ENCODE data around the gene RFLNA.

GRCh38 chr12:124261885-124262284, 33.0 kb upstream of the RFLNA start:
- no peak for TF ChIP-seq CTCF (IDR thresholded peaks at IDR 0.05)
- TF ChIP-seq POLR2AphosphoS5 (IDR thresholded peaks at IDR 0.05), result no peak

Data from esophagus muscularis mucosa (tissue), 3 donors.